Urinary bladder (tissue), 4 donors: Measurements from ENCODE around the gene XPR1. TPM values are rescaled to one million over a fixed set of nuclear protein-coding genes. Genes with fewer than 3 reads are reported as not detected.

Source experiments
- DNase-seq: peaks from one replicate; pipeline ENCODE4 v3.0.0-alpha.2; 2015; ENCODE audit errors: extremely low spot score
- H3K27ac ChIP-seq: one replicate; pipeline ENCODE4 v1.5.1; 2013; ENCODE audit warnings: low read depth, mild to moderate bottlenecking, moderate library complexity
- H3K36me3 ChIP-seq: one replicate; pipeline ENCODE4 v1.6.1; 2013; ENCODE audit warnings: mild to moderate bottlenecking, moderate library complexity; ENCODE audit not compliant: insufficient read depth
- H3K4me1 ChIP-seq: one replicate; pipeline ENCODE4 v1.6.1; 2013; ENCODE audit warnings: mild to moderate bottlenecking, moderate library complexity; ENCODE audit not compliant: insufficient read depth
- H3K4me3 ChIP-seq: one replicate; pipeline ENCODE4 v1.5.1; 2013; ENCODE audit warnings: low read depth, low read length
- WGBS: extraction: QIAGEN DNeasy Blood & Tissue Kit; methylation state at CpG from one replicate; pipeline ENCODE4 v1.1.7; 2013; 5-methylcytosine and 5-hydroxymethylcytosine counted together
- polyA plus RNA-seq: library from polyadenylated mRNA; stranded (reverse); fragments of 200-250 nt; gene quantifications from one replicate; pipeline ENCODE4 v1.2.3, GENCODE V29; 2013
- small RNA-seq: library from RNA; depleted of rRNA; stranded (forward); fragments of <200 nt; gene quantifications from one replicate; pipeline ENCODE3, GENCODE V24; 2014
- total RNA-seq: library from RNA; depleted of rRNA; stranded (reverse); fragments of >200 nt; gene quantifications from one replicate; pipeline ENCODE4 v1.2.3, GENCODE V29; 2014
- donor health status: healthy with polysubstance abuse.
- donor health status: healthy.

XPR1 gene
- total and polyA plus RNA-seq, 2 donors: 9.9 to 33.6 TPM

- Histone ChIP-seq H3K27ac (no peak overlapping the region), H3K4me3 (no peak overlapping the region), H3K36me3 (no peaks in the 10 kb centered on the region), H3K4me1 (no peaks in the 10 kb centered on the region)
- 91% methylated on average over 28 of the region's 28 CpGs for WGBS
- DNase-seq: no peak
Measured at GRCh38 chr1:180936110-180937011, 304.5 kb downstream of the XPR1 start.

- Histone ChIP-seq H3K4me1 (no peaks in the 10 kb centered on the region), H3K4me3 (no peak overlapping the region), H3K36me3 (no peaks in the 10 kb centered on the region), H3K27ac (no peak overlapping the region)
- 58% methylated on average over 1 of the region's 1 CpG for WGBS
- no peak for DNase-seq
Measured at GRCh38 chr1:180937012-180937372, 305.2 kb downstream of the XPR1 start.

GRCh38 chr1:180937624-180938225, 305.9 kb downstream of the XPR1 start:
- no peak overlapping the region for H3K27ac ChIP-seq
- 77% methylated on average over 9 of the region's 9 CpGs for WGBS
- no peak overlapping the region for H3K4me3 ChIP-seq
- DNase-seq: no peak
- no peaks in the 10 kb centered on the region for H3K36me3 ChIP-seq
- H3K4me1 ChIP-seq: no peaks in the 10 kb centered on the region

- no peaks in the 10 kb centered on the region for H3K4me1 ChIP-seq
- H3K4me3 ChIP-seq: no peak overlapping the region
- WGBS: 75% methylated on average over 9 of the region's 9 CpGs
- no peaks in the 10 kb centered on the region for H3K36me3 ChIP-seq
- no peak overlapping the region for H3K27ac ChIP-seq
- no peak for DNase-seq
Measured at GRCh38 chr1:180939073-180939710, 307.4 kb downstream of the XPR1 start.

- H3K4me3 ChIP-seq: no peak overlapping the region
- H3K4me1 ChIP-seq: no peaks in the 10 kb centered on the region
- WGBS: 92% methylated on average over 3 of the region's 3 CpGs
- H3K27ac ChIP-seq: no peak overlapping the region
- no peak for DNase-seq
- no peaks in the 10 kb centered on the region for H3K36me3 ChIP-seq
Measured at GRCh38 chr1:180939711-180940103, 307.9 kb downstream of the XPR1 start.

Small RNAs within 50 kb of the gene (small RNA-seq; reads per million reads assigned to genes)
- not detected for gene RF00026

Other genes with a start within 250 kb of the XPR1 start
- gene ACBD6, start 129.4 kb upstream of the XPR1 start, total RNA-seq: 51.0 TPM
- gene ACBD6, start 129.4 kb upstream of the XPR1 start, polyA plus RNA-seq: 36.7 TPM
- 0.26 TPM for gene OVAAL, start 73.1 kb upstream of the XPR1 start, total RNA-seq
- gene OVAAL, start 73.1 kb upstream of the XPR1 start, polyA plus RNA-seq: not detected